Ammon's horn (tissue), 1 donor: ENCODE results near the gene DLG2.

Source experiments
- DNase-seq: peaks from one replicate; pipeline ENCODE4 v3.0.0-alpha.2; 2016; ENCODE audit warnings: low spot score

Gene DLG2

GRCh38 chr11:83521647-83522596 lies 2105.2 kb downstream of the DLG2 start:
- peak; percentile 31 for DNase-seq

DNA sequence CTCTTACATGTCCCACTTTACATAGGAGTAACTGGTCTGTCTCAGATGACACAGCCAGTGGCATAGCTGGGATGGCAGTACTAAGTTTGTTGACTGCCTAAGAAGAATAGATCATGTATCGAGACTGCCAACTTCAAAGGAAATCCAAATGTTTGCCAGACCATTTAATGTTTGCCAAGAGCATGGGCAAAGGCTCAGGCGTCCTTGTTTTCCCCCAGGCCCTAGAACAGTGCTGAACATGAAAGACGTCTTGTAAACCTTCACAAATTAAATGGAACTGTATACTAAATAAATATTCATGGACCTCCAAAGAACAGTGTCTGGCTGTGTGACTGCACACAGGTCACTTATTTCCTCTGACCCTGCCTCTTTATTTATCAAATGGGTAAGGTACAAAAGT lies 2106.3 kb downstream of the DLG2 start:
- DNase-seq: peak; percentile 45

DNA sequence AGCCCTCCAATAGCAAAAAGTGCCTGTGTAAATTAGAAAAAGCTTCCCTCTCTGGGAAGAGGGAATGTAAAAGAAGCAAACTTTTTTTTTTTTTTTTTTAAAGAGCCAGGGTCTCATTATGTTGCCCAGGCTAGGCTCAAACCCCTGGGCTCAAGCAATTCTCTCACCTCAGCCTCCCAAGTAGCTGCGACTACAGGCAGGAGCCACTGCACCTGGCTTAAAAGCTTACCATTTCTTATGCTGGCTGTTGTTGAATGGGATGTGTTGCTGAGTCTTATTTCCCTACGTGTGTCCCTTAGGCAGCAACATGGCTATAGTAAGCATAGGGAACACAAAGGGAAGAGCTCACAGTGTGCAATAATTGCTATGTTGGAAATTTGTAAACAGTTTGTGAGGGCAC lies 2115.5 kb downstream of the DLG2 start:
- no peak for DNase-seq

DNA sequence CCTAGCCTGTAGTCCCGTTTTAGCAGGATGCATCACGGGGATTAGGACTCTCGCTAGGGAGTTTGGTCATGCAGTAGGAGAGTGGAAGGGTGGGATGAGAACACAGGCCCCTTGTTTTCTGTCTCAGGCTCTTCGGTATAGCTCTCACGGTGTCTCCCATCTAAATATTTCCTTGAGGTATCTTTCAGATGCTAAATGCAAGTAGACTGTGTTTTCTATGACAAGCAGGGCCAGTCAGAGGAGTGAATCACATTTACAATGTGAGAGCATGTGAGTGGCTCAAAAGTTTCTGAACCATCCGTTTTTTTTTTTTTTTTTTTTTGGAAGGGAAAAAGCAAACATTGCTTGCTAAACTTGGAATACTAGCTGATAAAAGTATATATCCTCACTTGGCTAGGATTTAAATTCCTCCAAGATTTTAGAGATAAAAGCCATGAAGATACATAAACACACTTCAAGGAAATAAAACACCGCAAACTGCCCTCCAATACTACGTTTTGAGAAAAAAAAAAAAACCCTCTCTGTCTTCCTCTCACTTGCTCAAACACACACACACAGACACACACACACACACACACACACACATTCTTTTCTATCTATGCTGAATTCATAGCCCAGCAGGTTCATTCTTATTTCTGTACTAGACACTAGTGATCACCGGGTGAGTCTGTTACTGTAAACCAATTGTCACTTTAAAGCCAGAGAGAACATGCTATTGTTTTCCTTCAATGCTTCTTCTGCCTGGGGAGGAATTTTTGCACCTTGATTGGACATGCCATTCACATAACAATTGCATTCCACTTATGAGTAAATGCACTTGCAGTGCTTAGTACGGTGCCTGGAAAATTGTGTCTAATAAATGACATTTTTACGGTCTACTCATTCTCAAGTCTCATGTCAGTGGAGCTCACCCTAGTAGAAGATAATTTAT lies 2116.3 kb downstream of the DLG2 start:
- DNase-seq: no peak

- DNase-seq: peak; percentile 38
Measured at GRCh38 chr11:83508804-83509203, 2118.3 kb downstream of the DLG2 start.

DNA sequence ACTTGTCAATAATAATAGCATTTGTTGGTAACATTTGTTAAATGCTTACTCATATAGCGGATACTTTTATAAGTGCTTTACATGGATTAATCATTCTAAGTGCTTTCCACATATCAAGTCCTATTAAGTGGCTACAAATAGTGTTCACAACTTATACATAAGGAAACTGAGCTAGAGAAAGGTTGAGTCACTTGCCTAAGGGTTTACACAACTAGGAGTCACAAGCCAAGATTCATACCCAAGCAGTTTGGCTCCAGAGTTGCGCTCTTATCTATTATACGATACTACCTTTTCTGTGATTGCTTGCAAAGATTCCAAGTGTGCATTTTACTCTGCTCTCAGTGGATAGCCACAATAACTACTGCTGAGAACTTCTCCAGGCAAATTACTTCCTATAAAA lies 2125.1 kb downstream of the DLG2 start:
- DNase-seq: no peak

GRCh38 chr11:83493917-83494316 lies 2133.2 kb downstream of the DLG2 start:
- no peak for DNase-seq

DNA sequence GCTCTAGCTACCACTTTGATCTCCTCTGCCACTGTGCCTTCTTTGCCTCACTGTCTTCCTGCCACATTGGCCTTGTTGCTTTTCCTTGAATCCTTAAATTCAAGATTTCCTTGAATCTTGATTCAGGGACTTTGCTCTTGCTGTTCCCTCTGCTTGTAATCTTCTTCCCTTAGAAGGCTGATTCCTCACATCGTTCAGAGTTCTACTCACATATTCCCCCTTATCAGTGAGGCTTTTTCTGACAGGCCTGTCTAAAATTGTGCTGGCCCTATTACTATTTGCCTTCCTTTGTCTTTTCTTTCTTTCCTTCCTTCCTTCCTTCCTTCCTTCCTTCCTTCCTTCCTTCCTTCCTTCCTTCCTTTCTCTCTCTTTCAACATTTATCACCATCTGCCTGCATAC lies 2134.1 kb downstream of the DLG2 start:
- DNase-seq: no peak

GRCh38 chr11:83483808-83484207 lies 2143.3 kb downstream of the DLG2 start:
- no peak for DNase-seq

DNA sequence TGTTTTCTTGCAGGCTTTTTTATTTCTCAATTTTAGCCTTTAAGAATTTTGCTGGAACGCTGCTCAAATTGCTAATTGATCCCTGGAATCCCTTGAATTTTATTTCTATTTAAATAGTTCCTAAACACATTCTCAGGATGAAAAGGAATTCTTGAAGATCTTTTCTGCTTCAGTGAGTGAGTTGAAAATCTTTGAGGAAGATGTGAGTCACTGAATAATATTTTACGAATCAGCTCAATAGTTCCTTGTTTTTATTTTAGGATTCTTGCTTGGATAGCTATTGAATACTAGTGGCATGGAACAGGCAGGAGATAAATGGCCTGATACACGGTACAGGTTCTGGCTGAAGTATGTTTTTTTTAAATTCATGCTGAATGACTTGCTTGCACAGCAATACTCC lies 2146.3 kb downstream of the DLG2 start:
- no peak for DNase-seq

GRCh38 chr11:83480251-83480650 lies 2146.9 kb downstream of the DLG2 start:
- no peak for DNase-seq

DNA sequence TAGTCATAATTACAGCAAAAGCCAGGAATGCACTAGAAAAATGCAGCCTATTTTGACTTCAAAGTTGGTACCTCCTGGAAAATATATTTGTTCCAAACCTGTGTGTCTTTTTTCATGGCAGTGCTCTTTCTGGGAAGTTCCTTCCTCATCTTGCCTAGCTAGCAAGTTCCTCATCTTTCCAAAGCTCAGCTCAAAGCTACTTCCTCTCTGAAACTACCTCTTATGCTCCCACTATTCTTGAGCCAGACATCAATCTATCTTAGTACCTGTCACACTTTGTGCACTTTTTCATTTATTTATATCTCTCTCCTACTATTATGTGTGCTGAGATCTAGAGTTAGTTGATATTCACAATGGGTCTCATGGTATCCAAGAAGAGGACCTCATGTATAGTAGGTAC lies 2149.4 kb downstream of the DLG2 start:
- no peak for DNase-seq

DNA sequence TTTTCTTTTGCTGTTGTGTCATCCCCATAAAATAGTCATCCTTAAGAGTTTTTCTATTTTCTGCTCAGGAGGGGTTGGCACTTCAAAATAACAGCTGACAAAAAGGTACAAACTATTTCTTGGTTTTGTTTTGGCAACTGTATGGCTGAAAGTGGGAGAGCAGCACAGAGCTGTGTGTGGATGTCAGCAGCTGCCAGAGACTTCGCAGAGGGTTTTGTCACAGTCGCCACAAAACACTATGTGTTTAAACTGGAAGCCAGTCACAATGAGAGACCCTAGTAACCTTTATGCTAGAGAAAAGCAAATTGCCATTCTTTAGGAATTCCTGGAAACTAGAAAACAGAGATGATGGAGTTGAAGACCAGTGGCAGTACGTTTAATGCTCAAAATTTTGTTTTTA lies 2151.4 kb downstream of the DLG2 start:
- no peak for DNase-seq

- DNase-seq: no peak
Measured at GRCh38 chr11:83473743-83474142, 2153.4 kb downstream of the DLG2 start.

GRCh38 chr11:83472806-83473205 lies 2154.3 kb downstream of the DLG2 start:
- no peak for DNase-seq

GRCh38 chr11:83471831-83472727 lies 2155.1 kb downstream of the DLG2 start:
- DNase-seq: no peak

- no peak for DNase-seq
Measured at GRCh38 chr11:83467837-83468236, 2159.3 kb downstream of the DLG2 start.

- DNase-seq: no peak
Measured at GRCh38 chr11:83464160-83464944, 2162.8 kb downstream of the DLG2 start.

DNA sequence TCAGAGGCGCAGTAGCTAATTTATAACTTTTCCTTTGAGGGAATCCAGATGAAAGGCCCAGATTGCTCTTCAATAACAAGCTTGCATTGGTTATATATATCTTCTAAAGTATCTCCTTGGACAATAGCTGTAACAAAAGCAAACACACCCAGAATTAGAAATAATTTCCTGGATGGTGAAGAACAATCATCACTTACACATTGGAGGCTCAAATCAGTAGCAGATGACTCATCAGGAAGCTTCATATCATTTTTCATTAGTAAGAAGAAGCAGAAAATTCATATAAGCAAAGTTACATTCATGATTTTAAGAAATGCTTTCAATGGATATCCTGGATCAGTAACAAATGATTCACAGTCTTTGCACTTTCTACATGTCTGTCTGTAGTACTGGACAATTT lies 2167.3 kb downstream of the DLG2 start:
- DNase-seq: no peak

DNA sequence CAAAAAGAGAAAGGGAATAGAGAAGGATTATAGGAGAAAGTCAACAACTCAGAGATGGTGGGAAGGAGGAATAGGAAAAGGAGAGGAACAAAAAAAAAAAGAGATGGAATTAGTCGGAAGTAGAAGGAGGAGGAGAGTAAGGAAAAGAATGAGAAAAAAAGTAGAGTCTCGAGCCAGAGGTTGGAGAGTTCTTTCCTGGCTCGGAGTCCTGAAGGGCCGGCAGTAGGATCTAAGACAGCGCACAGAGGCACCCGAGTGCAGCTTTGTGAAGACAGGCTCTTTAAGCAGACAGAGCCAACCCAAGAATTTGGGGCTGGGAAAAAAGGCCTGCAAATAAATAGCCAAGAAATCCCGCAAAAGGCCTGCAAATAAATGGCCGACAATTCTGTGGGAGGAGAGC lies 2170.6 kb downstream of the DLG2 start:
- no peak for DNase-seq

DNA sequence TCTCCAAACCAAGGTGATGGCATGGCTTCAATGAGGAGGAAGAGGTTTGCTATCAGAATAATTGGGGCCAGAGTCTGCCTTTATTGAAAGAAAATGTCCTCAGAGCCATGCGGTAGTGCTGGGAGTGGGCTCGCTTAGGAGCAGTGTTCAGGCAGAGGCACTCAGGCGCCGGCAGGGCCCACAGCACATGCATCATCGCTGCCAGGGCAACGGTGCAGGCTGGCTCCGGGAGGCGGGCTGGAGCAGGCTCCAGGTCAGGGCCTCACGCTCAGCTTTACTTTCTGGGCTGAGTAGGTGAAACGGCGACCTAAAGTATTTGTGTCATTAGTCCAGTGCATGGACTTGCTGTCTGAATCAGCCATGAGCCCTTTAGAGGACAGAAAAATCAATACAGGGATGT lies 2171.1 kb downstream of the DLG2 start:
- DNase-seq: peak; percentile 68
